ENCODE measurements around the gene ADGRG6. TPM values are rescaled to one million over a fixed set of nuclear protein-coding genes. Genes with fewer than 3 reads are reported as not detected.

ADGRG6 gene
- total and polyA plus RNA-seq, 2 donors (not counting 3 experiments of a cell fraction or from before 2014, with no cell fraction given), result 99.3 to 166 TPM

DNA sequence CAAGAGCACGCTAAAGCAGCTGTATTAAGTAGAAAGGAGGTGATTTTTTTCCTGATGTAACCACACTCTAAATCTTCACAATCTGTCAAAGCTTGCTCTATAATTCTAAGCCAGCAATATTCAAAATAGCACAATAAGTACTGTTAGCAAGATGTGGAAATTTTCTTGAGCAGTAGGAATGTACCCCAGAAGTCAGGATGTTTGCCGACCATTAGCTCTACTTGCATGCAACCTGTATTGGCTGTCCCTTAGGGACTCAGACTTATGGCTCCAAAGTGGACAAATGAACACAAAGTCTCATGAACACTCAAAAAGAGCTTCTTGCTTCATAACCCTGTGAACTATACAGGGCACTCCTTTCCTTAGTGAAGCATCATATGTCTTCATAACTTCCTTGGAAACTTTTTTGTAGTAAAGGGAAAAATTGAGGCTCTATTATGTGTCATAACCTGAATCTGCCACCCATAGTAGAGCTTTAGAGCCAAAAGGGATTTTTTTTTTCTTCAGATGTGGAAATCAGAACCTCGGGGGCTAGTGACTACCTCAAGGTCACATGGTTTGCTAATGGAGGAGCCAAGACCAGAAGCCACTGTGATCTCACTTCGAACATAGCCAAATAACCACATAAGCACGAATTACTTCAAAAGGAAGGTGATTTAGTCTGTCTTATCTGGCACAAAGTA lies 54.5 kb downstream of the ADGRG6 start:
- H3K27ac ChIP-seq (ENCODE audit: insufficient read depth, low read depth, low read length), result no peak overlapping the region
- FAIRE-seq, result no peak
- POLR2A ChIA-PET, result no interaction called here

More for the DNA sequence above, 54.5 kb downstream of the ADGRG6 start:
- BruUV-seq (replicated peaks), result no TSS peak
- Histone ChIP-seq H2AFZ (ENCODE audit: low read depth, low read length) (no peak overlapping the region), H3K4me3 (replicated peaks in 1 of 3; ENCODE audit: insufficient read depth in 1 of 3, low read depth in 1 of 3, low read length in 3 of 3) (no peak overlapping the region), H3K27me3 (ENCODE audit: control insufficient read depth in 2 of 2, insufficient read depth in 2 of 2, low read length in 2 of 2) (no peaks in the 10 kb centered on the region), H3K79me2 (ENCODE audit: control insufficient read depth, insufficient read depth, low read length) (peaks cover 52% of the 10 kb centered on the region), H3K9me3 (replicated peaks; ENCODE audit: control insufficient read depth, insufficient read depth, low read length) (no peaks in the 10 kb centered on the region), H4K20me1 (replicated peaks; ENCODE audit: control insufficient read depth, extremely low read depth, insufficient read depth, low read length) (peaks cover 4% of the 10 kb centered on the region), H3K4me2 (ENCODE audit: insufficient read depth, low read length) (no peak overlapping the region), H3K9me1 (replicated peaks; ENCODE audit: control insufficient read depth, extremely low read depth, insufficient read depth, low read length) (peaks cover 3% of the 10 kb centered on the region), H3K36me3 (ENCODE audit: control insufficient read depth in 2 of 2, extremely low read depth in 1 of 2, insufficient read depth in 2 of 2, low read length in 2 of 2) (no peaks in the 10 kb centered on the region), H3K9ac (replicated peaks; ENCODE audit: extremely low read depth, insufficient read depth, low read length) (no peak overlapping the region), H3K4me1 (ENCODE audit: control insufficient read depth, extremely low read depth, insufficient read depth, low read length) (peaks cover 15% of the 10 kb centered on the region)
- CTCF ChIA-PET, result interaction anchor here (0.7 to 1.8 kb wide), 8 partner anchors 10 to 124 kb away, joined by 3 to 6 read pairs (median 4); no protein-coding TSS in a partner anchor
- dilution Hi-C loops (cut with MboI; ENCODE audit: extremely low pct_ligation_motif_present, low sequenced_read_pairs) (no loop called here), intact Hi-C loops (cut with micrococcal nuclease) (no loop called here)
- DNase-seq (ENCODE audit: low read depth, low spot score), result no peak
- TF ChIP-seq EZH2 (IDR thresholded peaks at IDR 0.05; ENCODE audit: borderline replicate concordance, low read depth, low read length, severe bottlenecking) (no peak), JUN (IDR thresholded peaks at IDR 0.05; ENCODE audit: borderline replicate concordance, insufficient read depth, insufficient read length, low read depth) (no peak), POLR2AphosphoS5 (IDR thresholded peaks at IDR 0.05; ENCODE audit: insufficient read depth, low read depth, low read length) (no peak), GATA2 (IDR thresholded peaks at IDR 0.05; ENCODE audit: insufficient read depth, insufficient read length, low read depth, low read length) (no peak), FOS (IDR thresholded peaks at IDR 0.05; ENCODE audit: borderline replicate concordance, insufficient read depth, low read length) (no peak), MYC (IDR thresholded peaks at IDR 0.05; ENCODE audit: low read depth, low read length) (no peak)
- TF ChIP-seq, protein P1, sequence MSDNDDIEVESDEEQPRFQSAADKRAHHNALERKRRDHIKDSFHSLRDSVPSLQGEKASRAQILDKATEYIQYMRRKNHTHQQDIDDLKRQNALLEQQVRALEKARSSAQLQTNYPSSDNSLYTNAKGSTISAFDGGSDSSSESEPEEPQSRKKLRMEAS (IDR thresholded peaks at IDR 0.05; ENCODE audit: insufficient read depth, insufficient read length), result no peak
- TF ChIP-seq, protein P2, sequence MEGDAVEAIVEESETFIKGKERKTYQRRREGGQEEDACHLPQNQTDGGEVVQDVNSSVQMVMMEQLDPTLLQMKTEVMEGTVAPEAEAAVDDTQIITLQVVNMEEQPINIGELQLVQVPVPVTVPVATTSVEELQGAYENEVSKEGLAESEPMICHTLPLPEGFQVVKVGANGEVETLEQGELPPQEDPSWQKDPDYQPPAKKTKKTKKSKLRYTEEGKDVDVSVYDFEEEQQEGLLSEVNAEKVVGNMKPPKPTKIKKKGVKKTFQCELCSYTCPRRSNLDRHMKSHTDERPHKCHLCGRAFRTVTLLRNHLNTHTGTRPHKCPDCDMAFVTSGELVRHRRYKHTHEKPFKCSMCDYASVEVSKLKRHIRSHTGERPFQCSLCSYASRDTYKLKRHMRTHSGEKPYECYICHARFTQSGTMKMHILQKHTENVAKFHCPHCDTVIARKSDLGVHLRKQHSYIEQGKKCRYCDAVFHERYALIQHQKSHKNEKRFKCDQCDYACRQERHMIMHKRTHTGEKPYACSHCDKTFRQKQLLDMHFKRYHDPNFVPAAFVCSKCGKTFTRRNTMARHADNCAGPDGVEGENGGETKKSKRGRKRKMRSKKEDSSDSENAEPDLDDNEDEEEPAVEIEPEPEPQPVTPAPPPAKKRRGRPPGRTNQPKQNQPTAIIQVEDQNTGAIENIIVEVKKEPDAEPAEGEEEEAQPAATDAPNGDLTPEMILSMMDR (IDR thresholded peaks at IDR 0.05; ENCODE audit: extremely low read depth in 1 of 2, insufficient read depth in 1 of 2, low read depth in 1 of 2, low read length in 2 of 2), result no peak

All from endothelial cell of umbilical vein (primary cell).